HepG2 (cell line): Measurements from ENCODE around the gene GSG1. TPM values are rescaled to one million over a fixed set of nuclear protein-coding genes. Genes with fewer than 3 reads are reported as not detected.

Source experiments
- ARID2 ChIP-seq: sonication (generic); formaldehyde crosslinking; IDR thresholded peaks from 2 replicates; pipeline ENCODE4 v1.8.1; 2022; ENCODE audit warnings: mild to moderate bottlenecking, missing genetic modification reagents, borderline replicate concordance
- CBX5 ChIP-seq: sonication (generic); formaldehyde crosslinking; IDR thresholded peaks from 2 replicates; pipeline ENCODE4 v1.4.0; 2020; ENCODE audit warnings: missing genetic modification reagents, borderline replicate concordance
- HNRNPK ChIP-seq: fragments of 200-400 bp; formaldehyde crosslinking; IDR thresholded peaks from 2 replicates; pipeline ENCODE4 v1.6.1; 2018; ENCODE audit warnings: low read length, low read depth, moderate library complexity, mild to moderate bottlenecking; ENCODE audit not compliant: poor library complexity, severe bottlenecking
- NFKB2 ChIP-seq: sonication (generic); formaldehyde crosslinking; IDR thresholded peaks from 2 replicates; pipeline ENCODE4 v1.4.0; 2020; ENCODE audit warnings: missing genetic modification reagents, borderline replicate concordance
- NR0B2 ChIP-seq: sonication (generic); formaldehyde crosslinking; IDR thresholded peaks from 2 replicates; pipeline ENCODE4 v1.4.0; 2020; ENCODE audit warnings: mild to moderate bottlenecking, missing genetic modification reagents
- TAF15 ChIP-seq: fragments of 200-400 bp; formaldehyde crosslinking; IDR thresholded peaks from one replicate; pipeline ENCODE4 v1.6.1; 2018; ENCODE audit warnings: mild to moderate bottlenecking, low read depth, low read length; ENCODE audit not compliant: poor library complexity, severe bottlenecking
- TFE3 ChIP-seq: IDR thresholded peaks from 2 replicates; pipeline ENCODE4 v1.6.1; 2016
- TSC22D2 ChIP-seq: sonication (generic); formaldehyde crosslinking; IDR thresholded peaks from 2 replicates; pipeline ENCODE4 v1.5.1; 2020; ENCODE audit warnings: missing genetic modification reagents, mild to moderate bottlenecking, borderline replicate concordance
- WIZ ChIP-seq: sonication (generic); formaldehyde crosslinking; IDR thresholded peaks from 2 replicates; pipeline ENCODE4 v1.5.1; 2020; ENCODE audit warnings: mild to moderate bottlenecking, missing genetic modification reagents
- ZIK1 ChIP-seq: sonication (generic); formaldehyde crosslinking; IDR thresholded peaks from 2 replicates; pipeline ENCODE4 v1.5.0; 2020; ENCODE audit warnings: mild to moderate bottlenecking, low read depth, missing genetic modification reagents, borderline replicate concordance
- ZMAT3 ChIP-seq: sonication (generic); formaldehyde crosslinking; conservative IDR thresholded peaks from 2 replicates; pipeline ENCODE4 v1.7.0; 2021; ENCODE audit warnings: missing genetic modification reagents
- ZNF512B ChIP-seq: sonication (generic); formaldehyde crosslinking; IDR thresholded peaks from 2 replicates; pipeline ENCODE4 v1.5.1; 2020; ENCODE audit warnings: missing genetic modification reagents, mild to moderate bottlenecking, borderline replicate concordance
- polyA plus RNA-seq, 8 experiments: library from polyadenylated mRNA; depleted of rRNA in 3 of 8; stranded (reverse) in 7 of 8; unstranded in 1 of 8; fragments of >200 nt; fragmentation: Illumina TruSeq in 4 of 8; extraction: Trizol in 4 of 8; gene quantifications; 2 replicates each; pipeline versions ENCODE4 v1.2.1 to v1.2.3, GENCODE V29; 2011 to 2016; ENCODE audit warnings: low read depth in 4 of 8, missing spikeins in 1 of 8, mixed read lengths in 1 of 8; ENCODE audit not compliant: insufficient read depth in 1 of 8
- total RNA-seq, 5 experiments: library from RNA; depleted of rRNA; stranded (reverse); fragments of >200 nt; fragmentation: Illumina TruSeq; extraction: Trizol; gene quantifications; 2 replicates each; pipeline ENCODE4 v1.2.3, GENCODE V29; 2016; ENCODE audit warnings: low read depth in 1 of 5
- TF ChIP-seq, protein P1 (sequence below): sonication (generic); formaldehyde crosslinking; IDR thresholded peaks from 2 replicates; pipeline ENCODE4 v1.4.0; 2020; ENCODE audit warnings: missing genetic modification reagents, borderline replicate concordance
- TF ChIP-seq, protein P2 (sequence below): sonication (generic); formaldehyde crosslinking; conservative IDR thresholded peaks from 2 replicates; pipeline ENCODE4 v1.8.0; 2022; ENCODE audit warnings: missing genetic modification reagents
- TF ChIP-seq, protein P3 (sequence below): sonication (generic); formaldehyde crosslinking; IDR thresholded peaks from 2 replicates; pipeline ENCODE4 v1.4.0; 2020; ENCODE audit warnings: missing genetic modification reagents; ENCODE audit errors: not compliant biosample characterization

The GSG1 gene
- total and polyA plus RNA-seq, 2 of the 13 experiments (the other 11 are each of a cell fraction or from before 2014, with no cell fraction given), result not detected

DNA sequence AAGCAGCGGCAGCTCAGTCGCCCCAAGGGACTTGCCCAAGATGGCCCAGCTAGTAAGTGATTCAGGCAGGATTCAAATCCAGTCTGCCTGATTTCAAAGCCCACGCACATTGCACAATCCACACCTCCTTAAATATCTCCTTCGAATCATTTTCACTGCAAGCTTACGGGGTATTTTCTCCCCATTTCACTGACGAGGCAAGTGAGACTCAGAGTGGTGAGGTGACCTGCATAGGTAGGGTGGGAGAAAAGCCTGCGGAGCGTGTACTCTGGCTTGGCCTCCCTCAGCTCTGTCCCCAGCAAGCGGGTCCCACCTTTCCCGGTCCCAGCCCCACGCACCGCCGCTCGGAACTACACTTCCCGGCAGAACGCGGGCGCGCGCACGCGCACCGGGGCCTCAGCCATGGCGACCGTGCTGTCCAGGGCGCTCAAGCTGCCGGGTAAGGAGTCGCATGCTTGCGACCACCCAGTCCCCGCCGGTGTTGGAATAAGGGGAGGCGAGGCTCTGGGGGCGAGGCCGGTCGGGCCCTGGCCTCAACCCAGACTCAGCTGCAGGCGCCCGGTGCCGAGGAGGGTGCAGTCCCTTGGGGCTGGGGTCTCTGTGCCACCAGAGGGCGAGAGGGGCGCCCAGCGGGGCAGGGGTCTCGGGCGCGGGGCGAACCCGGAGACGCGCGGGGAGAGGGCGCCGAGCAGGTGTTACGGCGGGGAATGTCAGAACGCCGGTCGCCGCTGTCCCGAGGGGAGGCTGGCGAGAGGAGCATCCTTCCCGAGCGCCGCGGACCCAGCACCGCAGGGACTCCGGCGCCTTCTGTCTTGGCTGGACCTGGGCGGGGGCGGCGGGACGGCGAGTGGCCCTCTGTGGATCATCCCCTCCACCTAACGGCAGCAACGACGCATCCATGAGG lies 59.2 kb downstream of the GSG1 start, which contains the start of gene FAM234B (continued):
- TF ChIP-seq, protein P1, sequence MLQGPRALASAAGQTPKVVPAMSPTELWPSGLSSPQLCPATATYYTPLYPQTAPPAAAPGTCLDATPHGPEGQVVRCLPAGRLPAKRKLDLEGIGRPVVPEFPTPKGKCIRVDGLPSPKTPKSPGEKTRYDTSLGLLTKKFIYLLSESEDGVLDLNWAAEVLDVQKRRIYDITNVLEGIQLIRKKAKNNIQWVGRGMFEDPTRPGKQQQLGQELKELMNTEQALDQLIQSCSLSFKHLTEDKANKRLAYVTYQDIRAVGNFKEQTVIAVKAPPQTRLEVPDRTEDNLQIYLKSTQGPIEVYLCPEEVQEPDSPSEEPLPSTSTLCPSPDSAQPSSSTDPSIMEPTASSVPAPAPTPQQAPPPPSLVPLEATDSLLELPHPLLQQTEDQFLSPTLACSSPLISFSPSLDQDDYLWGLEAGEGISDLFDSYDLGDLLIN, result no peak
- TF ChIP-seq CBX5 (CRISPR knock-in tag) (0 out of 2 replicates have a peak, but pooled peaks have one; percentile 15), ZNF512B (CRISPR knock-in tag) (peak; percentile 97; the same call in 1 of the 2 replicates), ZMAT3 (0 out of 2 replicates have a peak, but pooled peaks have one; percentile 39), WIZ (CRISPR knock-in tag) (no peak), TSC22D2 (CRISPR knock-in tag) (peak; percentile 27; the same call in 1 of the 2 replicates), TAF15 (no peak), TFE3 (CRISPR knock-in tag) (no peak), NR0B2 (0 out of 2 replicates have a peak, but pooled peaks have one; percentile 58), NFKB2 (peak; percentile 38; the same call in 1 of the 2 replicates), ARID2 (CRISPR knock-in tag) (no peak; the same call in 1 of the 2 replicates), ZIK1 (CRISPR knock-in tag) (no peak), HNRNPK (no peak)
- TF ChIP-seq, protein P2, sequence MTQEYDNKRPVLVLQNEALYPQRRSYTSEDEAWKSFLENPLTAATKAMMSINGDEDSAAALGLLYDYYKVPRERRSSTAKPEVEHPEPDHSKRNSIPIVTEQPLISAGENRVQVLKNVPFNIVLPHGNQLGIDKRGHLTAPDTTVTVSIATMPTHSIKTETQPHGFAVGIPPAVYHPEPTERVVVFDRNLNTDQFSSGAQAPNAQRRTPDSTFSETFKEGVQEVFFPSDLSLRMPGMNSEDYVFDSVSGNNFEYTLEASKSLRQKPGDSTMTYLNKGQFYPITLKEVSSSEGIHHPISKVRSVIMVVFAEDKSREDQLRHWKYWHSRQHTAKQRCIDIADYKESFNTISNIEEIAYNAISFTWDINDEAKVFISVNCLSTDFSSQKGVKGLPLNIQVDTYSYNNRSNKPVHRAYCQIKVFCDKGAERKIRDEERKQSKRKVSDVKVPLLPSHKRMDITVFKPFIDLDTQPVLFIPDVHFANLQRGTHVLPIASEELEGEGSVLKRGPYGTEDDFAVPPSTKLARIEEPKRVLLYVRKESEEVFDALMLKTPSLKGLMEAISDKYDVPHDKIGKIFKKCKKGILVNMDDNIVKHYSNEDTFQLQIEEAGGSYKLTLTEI (CRISPR knock-in tag), result no peak
- TF ChIP-seq, protein P3, sequence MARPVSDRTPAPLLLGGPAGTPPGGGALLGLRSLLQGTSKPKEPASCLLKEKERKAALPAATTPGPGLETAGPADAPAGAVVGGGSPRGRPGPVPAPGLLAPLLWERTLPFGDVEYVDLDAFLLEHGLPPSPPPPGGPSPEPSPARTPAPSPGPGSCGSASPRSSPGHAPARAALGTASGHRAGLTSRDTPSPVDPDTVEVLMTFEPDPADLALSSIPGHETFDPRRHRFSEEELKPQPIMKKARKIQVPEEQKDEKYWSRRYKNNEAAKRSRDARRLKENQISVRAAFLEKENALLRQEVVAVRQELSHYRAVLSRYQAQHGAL, result peak; percentile 83
